HepG2 (cell line): ENCODE results near the gene CASP3. TPM values are rescaled to one million over a fixed set of nuclear protein-coding genes. Genes with fewer than 3 reads are reported as not detected.

Experiments
- FOXO1 ChIP-seq: sonication (generic); formaldehyde crosslinking; IDR thresholded peaks from 2 replicates; pipeline ENCODE4 v1.4.0; 2020; ENCODE audit warnings: missing genetic modification reagents
- HDAC1 ChIP-seq: sonication (generic); formaldehyde crosslinking; IDR thresholded peaks from 2 replicates; pipeline ENCODE4 v1.5.1; 2020; ENCODE audit warnings: mild to moderate bottlenecking, missing genetic modification reagents
- LCORL ChIP-seq, 2 experiments: fragments of 450-650 bp in 1 of 2; sonication (generic) in 1 of 2; formaldehyde crosslinking in 1 of 2; IDR thresholded peaks; 2 replicates each; pipeline versions ENCODE4 v1.5.0 to v1.6.1; 2017 to 2020; ENCODE audit warnings: antibody characterized with exemption in 1 of 2, missing genetic modification reagents in 1 of 2
- SALL1 ChIP-seq: sonication (generic); formaldehyde crosslinking; IDR thresholded peaks from 2 replicates; pipeline ENCODE4 v1.8.0; 2022; ENCODE audit warnings: mild to moderate bottlenecking, missing genetic modification reagents
- SIN3B ChIP-seq: fragments of 150-350 bp; IDR thresholded peaks from 2 replicates; pipeline ENCODE4 v1.6.1; 2014; ENCODE audit warnings: low read length
- SKI ChIP-seq: fragments of 450-650 bp; IDR thresholded peaks from one replicate; pipeline ENCODE4 v1.6.1; 2018; ENCODE audit warnings: mild to moderate bottlenecking; ENCODE audit not compliant: partially characterized antibody
- SMAD1 ChIP-seq: sonication (generic); formaldehyde crosslinking; IDR thresholded peaks from 2 replicates; pipeline ENCODE4 v1.4.0; 2020; ENCODE audit warnings: missing genetic modification reagents, low read depth, mild to moderate bottlenecking, borderline replicate concordance
- SMC3 ChIP-seq: IDR thresholded peaks from 2 replicates; pipeline ENCODE4 v1.6.1; 2011; ENCODE audit warnings: low read length, improper control_type of control experiment
- SOX13 ChIP-seq, 3 experiments: fragments of 450-650 bp in 1 of 3; sonication (generic) in 1 of 3; formaldehyde crosslinking in 1 of 3; IDR thresholded peaks in 2 of 3; conservative IDR thresholded peaks in 1 of 3; 2 replicates each; pipeline versions ENCODE4 v1.5.0 to v1.6.1; 2016 to 2020; ENCODE audit warnings: antibody characterized with exemption in 1 of 3, mild to moderate bottlenecking in 1 of 3, missing compliant biosample characterization in 1 of 3, missing genetic modification reagents in 1 of 3, moderate library complexity in 1 of 3
- YEATS4 ChIP-seq: sonication (generic); formaldehyde crosslinking; IDR thresholded peaks from 2 replicates; pipeline ENCODE4 v1.4.0; 2020; ENCODE audit warnings: missing genetic modification reagents, borderline replicate concordance
- ZBTB42 ChIP-seq: sonication (generic); formaldehyde crosslinking; IDR thresholded peaks from 2 replicates; pipeline ENCODE4 v1.5.0; 2020; ENCODE audit warnings: mild to moderate bottlenecking, missing genetic modification reagents
- ZFP62 ChIP-seq: sonication (generic); formaldehyde crosslinking; IDR thresholded peaks from 2 replicates; pipeline ENCODE4 v1.4.0; 2020; ENCODE audit warnings: missing genetic modification reagents
- ZFX ChIP-seq: sonication (generic); formaldehyde crosslinking; IDR thresholded peaks from 2 replicates; pipeline ENCODE4 v1.4.0; 2020; ENCODE audit warnings: mild to moderate bottlenecking, low read depth, missing genetic modification reagents, moderate library complexity
- ZNF225 ChIP-seq: sonication (generic); formaldehyde crosslinking; IDR thresholded peaks from 2 replicates; pipeline ENCODE4 v1.4.0; 2020; ENCODE audit warnings: mild to moderate bottlenecking, missing genetic modification reagents
- ZNF230 ChIP-seq: sonication (generic); formaldehyde crosslinking; IDR thresholded peaks from 2 replicates; pipeline ENCODE4 v1.4.0; 2020; ENCODE audit warnings: mild to moderate bottlenecking, missing genetic modification reagents
- ZNF441 ChIP-seq: sonication (generic); formaldehyde crosslinking; IDR thresholded peaks from 2 replicates; pipeline ENCODE4 v1.7.0; 2021; ENCODE audit warnings: missing genetic modification reagents, borderline replicate concordance
- ZNF619 ChIP-seq: sonication (generic); formaldehyde crosslinking; IDR thresholded peaks from 2 replicates; pipeline ENCODE4 v1.4.0; 2020; ENCODE audit warnings: mild to moderate bottlenecking, missing genetic modification reagents
- ZNF776 ChIP-seq: sonication (generic); formaldehyde crosslinking; IDR thresholded peaks from 2 replicates; pipeline ENCODE4 v1.4.0; 2020; ENCODE audit warnings: mild to moderate bottlenecking, missing genetic modification reagents
- polyA plus RNA-seq, 8 experiments: library from polyadenylated mRNA; depleted of rRNA in 3 of 8; stranded (reverse) in 7 of 8; unstranded in 1 of 8; fragments of >200 nt; fragmentation: Illumina TruSeq in 4 of 8; extraction: Trizol in 4 of 8; gene quantifications; 2 replicates each; pipeline versions ENCODE4 v1.2.1 to v1.2.3, GENCODE V29; 2011 to 2016; ENCODE audit warnings: low read depth in 4 of 8, missing spikeins in 1 of 8, mixed read lengths in 1 of 8; ENCODE audit not compliant: insufficient read depth in 1 of 8
- total RNA-seq, 5 experiments: library from RNA; depleted of rRNA; stranded (reverse); fragments of >200 nt; fragmentation: Illumina TruSeq; extraction: Trizol; gene quantifications; 2 replicates each; pipeline ENCODE4 v1.2.3, GENCODE V29; 2016; ENCODE audit warnings: low read depth in 1 of 5
- TF ChIP-seq, protein P1 (sequence below): sonication (generic); formaldehyde crosslinking; IDR thresholded peaks from 2 replicates; pipeline ENCODE4 v1.5.1; 2020; ENCODE audit warnings: mild to moderate bottlenecking, missing genetic modification reagents, moderate library complexity
- TF ChIP-seq, protein P2 (sequence below): sonication (generic); formaldehyde crosslinking; IDR thresholded peaks from 2 replicates; pipeline ENCODE4 v1.8.0; 2022; ENCODE audit warnings: mild to moderate bottlenecking, missing genetic modification reagents, borderline replicate concordance
- TF ChIP-seq, protein P3 (sequence below): sonication (generic); formaldehyde crosslinking; IDR thresholded peaks from 2 replicates; pipeline ENCODE4 v1.4.0; 2020; ENCODE audit warnings: missing genetic modification reagents
- TF ChIP-seq, protein P4 (sequence below): sonication (generic); formaldehyde crosslinking; IDR thresholded peaks from 2 replicates; pipeline ENCODE4 v1.8.1; 2023; ENCODE audit warnings: missing genetic modification reagents, mild to moderate bottlenecking, borderline replicate concordance

CASP3 gene
- total and polyA plus RNA-seq, 2 of the 13 experiments (the other 11 are each of a cell fraction or from before 2014, with no cell fraction given): 26.0 to 77.8 TPM

DNA sequence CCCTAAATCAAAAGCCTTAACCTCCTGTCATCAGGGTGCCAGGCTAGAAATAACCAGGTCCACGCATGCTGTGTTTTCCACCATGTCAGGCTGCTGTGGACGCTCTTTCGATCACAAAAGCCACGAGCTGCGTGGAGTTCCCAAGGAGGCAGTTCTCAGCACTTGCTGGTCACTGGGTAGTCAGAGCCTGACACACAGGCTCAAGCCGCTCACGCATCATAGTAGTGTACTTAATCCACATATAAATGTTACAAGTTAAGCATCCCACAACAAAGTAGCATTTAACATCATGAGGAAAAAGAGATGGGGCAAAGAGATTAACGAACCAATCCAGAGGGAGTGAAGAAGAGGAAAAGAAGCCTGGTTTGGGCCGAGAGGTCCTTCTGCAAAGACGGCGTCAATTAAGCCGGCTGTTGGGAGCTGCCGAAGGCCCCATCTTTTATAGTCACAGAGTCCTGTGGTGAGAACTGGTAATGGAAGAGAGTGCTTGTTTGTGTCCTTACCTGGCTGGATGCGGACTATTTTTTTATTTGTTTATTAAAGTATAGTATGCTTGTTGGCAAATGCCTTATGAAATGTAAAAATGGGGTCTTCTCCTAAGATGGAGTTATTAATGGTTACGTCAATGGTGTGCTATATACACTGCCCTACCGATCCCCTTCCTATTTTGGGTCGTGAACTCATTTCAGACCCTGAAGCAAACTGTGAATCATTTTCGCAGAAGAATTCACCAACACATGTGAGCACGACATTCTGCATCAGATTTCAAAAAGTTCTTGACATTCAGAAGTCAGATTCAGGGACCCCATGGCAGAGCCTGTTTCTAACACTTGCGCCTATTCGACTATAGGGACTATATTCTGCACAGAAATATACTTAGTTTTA lies 966 bp upstream of the CASP3 start (continued):
- TF ChIP-seq, protein P1, sequence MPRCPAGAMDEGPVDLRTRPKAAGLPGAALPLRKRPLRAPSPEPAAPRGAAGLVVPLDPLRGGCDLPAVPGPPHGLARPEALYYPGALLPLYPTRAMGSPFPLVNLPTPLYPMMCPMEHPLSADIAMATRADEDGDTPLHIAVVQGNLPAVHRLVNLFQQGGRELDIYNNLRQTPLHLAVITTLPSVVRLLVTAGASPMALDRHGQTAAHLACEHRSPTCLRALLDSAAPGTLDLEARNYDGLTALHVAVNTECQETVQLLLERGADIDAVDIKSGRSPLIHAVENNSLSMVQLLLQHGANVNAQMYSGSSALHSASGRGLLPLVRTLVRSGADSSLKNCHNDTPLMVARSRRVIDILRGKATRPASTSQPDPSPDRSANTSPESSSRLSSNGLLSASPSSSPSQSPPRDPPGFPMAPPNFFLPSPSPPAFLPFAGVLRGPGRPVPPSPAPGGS (CRISPR knock-in tag): no peak
- no peak for TF ChIP-seq ZNF619 (CRISPR knock-in tag)
- no peak for TF ChIP-seq ZBTB42 (CRISPR knock-in tag)
- TF ChIP-seq SALL1 (CRISPR knock-in tag): peak; percentile 8; the same call in 1 of the 2 replicates
- 0 out of 2 replicates have a peak, but pooled peaks have one; percentile 27 for TF ChIP-seq HDAC1 (CRISPR knock-in tag)
- TF ChIP-seq ZNF776: no peak
- no peak for TF ChIP-seq SKI
- TF ChIP-seq, protein P2, sequence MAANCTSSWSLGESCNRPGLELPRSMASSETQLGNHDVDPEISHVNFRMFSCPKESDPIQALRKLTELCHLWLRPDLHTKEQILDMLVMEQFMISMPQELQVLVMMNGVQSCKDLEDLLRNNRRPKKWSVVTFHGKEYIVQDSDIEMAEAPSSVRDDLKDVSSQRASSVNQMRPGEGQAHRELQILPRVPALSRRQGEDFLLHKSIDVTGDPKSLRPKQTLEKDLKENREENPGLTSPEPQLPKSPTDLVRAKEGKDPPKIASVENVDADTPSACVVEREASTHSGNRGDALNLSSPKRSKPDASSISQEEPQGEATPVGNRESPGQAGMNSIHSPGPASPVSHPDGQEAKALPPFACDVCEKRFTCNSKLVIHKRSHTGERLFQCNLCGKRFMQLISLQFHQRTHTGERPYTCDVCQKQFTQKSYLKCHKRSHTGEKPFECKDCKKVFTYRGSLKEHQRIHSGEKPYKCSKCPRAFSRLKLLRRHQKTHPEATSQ: no peak
- TF ChIP-seq, protein P3, sequence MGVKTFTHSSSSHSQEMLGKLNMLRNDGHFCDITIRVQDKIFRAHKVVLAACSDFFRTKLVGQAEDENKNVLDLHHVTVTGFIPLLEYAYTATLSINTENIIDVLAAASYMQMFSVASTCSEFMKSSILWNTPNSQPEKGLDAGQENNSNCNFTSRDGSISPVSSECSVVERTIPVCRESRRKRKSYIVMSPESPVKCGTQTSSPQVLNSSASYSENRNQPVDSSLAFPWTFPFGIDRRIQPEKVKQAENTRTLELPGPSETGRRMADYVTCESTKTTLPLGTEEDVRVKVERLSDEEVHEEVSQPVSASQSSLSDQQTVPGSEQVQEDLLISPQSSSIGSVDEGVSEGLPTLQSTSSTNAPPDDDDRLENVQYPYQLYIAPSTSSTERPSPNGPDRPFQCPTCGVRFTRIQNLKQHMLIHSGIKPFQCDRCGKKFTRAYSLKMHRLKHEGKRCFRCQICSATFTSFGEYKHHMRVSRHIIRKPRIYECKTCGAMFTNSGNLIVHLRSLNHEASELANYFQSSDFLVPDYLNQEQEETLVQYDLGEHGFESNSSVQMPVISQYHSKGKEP (CRISPR knock-in tag): no peak
- TF ChIP-seq YEATS4 (CRISPR knock-in tag): no peak
- no peak for TF ChIP-seq ZFP62 (CRISPR knock-in tag)
- no peak for TF ChIP-seq ZNF441 (CRISPR knock-in tag)
- no peak for TF ChIP-seq SIN3B
- no peak for TF ChIP-seq FOXO1 (CRISPR knock-in tag)
- no peak for TF ChIP-seq ZNF230 (CRISPR knock-in tag)
- TF ChIP-seq ZNF225: peak; percentile 21; the same call in 1 of the 2 replicates
- no peak; the same call in 1 of the 2 replicates for TF ChIP-seq SMAD1 (CRISPR knock-in tag)
- TF ChIP-seq, protein P4, sequence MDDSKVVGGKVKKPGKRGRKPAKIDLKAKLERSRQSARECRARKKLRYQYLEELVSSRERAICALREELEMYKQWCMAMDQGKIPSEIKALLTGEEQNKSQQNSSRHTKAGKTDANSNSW (CRISPR knock-in tag): no peak
- TF ChIP-seq ZFX (CRISPR knock-in tag): peak; percentile 25; the same call in 1 of the 2 replicates
- TF ChIP-seq SOX13 (IDR thresholded peaks at IDR 0.05): no peak
- no peak for TF ChIP-seq SOX13 (CRISPR knock-in tag; conservative IDR thresholded peaks at IDR 0.05 in 1 of 2, IDR thresholded peaks at IDR 0.05 in 1 of 2)
- TF ChIP-seq SMC3: no peak
- no peak for TF ChIP-seq LCORL (IDR thresholded peaks at IDR 0.05)
- no peak for TF ChIP-seq LCORL (CRISPR knock-in tag; IDR thresholded peaks at IDR 0.05)
